GM19193 (cell line): ENCODE data around the gene MYLIP.

Experiments
- POLR2A ChIP-seq: IDR thresholded peaks from 4 replicates; pipeline ENCODE4 v1.6.1; 2011; ENCODE audit not compliant: insufficient read depth, insufficient read length; ENCODE audit errors: extremely low read depth

The MYLIP gene

GRCh38 chr6:16196984-16197546 lies 68.2 kb downstream of the MYLIP start:
- no peak for TF ChIP-seq POLR2A
